T-helper 17 cell (primary cell): Measurements from ENCODE around the gene PTRHD1. TPM values are rescaled to one million over a fixed set of nuclear protein-coding genes. Genes with fewer than 3 reads are reported as not detected.
"Not testable (repeated sequence)": the region's sequence is repeated elsewhere in the genome, so short reads cannot be mapped to it uniquely, and the experiment has no call there.

Experiments used
- ATAC-seq: fragments of 150-1000 bp; cut with Tn5 transposase; 2 replicates; pipeline ENCODE4 v1.10.0; 2021; ENCODE audit warnings: mild to moderate bottlenecking, moderate library complexity
- DNase-seq, 3 donors: peaks; one replicate each; pipeline versions ENCODE4 v3.0.0 to v3.0.0-alpha.2; 2020 to 2021
- H3K9me3 ChIP-seq: one replicate; pipeline ENCODE4 v1.7.0; 2013; ENCODE audit warnings: low read length, mild to moderate bottlenecking; ENCODE audit not compliant: control insufficient read depth, poor library complexity, severe bottlenecking
- H3K27ac Mint-ChIP-seq: one replicate; pipeline ENCODE4 v1.8.0; 2022; ENCODE audit warnings: mild to moderate bottlenecking, moderate library complexity, mixed read lengths
- H3K27me3 Mint-ChIP-seq: one replicate; pipeline ENCODE4 v1.8.0; 2022; ENCODE audit warnings: mixed read lengths
- H3K36me3 Mint-ChIP-seq: one replicate; pipeline ENCODE4 v1.8.0; 2022; ENCODE audit warnings: low read depth, mixed read lengths
- H3K4me1 Mint-ChIP-seq: one replicate; pipeline ENCODE4 v1.8.0; 2022; ENCODE audit warnings: mild to moderate bottlenecking, mixed read lengths
- H3K4me3 Mint-ChIP-seq: one replicate; pipeline ENCODE4 v1.8.0; 2022; ENCODE audit warnings: mild to moderate bottlenecking, moderate library complexity, mixed read lengths
- total RNA-seq, 4 donors: library from RNA in 2 of 4; stranded (reverse) in 2 of 4; gene quantifications; one replicate each; pipeline ENCODE4 v1.2.3 and lab custom pipeline; 2022 to 2026

Gene PTRHD1
- total RNA-seq, 2 donors from 2014 or later: 19.1 to 21.6 TPM

DNA sequence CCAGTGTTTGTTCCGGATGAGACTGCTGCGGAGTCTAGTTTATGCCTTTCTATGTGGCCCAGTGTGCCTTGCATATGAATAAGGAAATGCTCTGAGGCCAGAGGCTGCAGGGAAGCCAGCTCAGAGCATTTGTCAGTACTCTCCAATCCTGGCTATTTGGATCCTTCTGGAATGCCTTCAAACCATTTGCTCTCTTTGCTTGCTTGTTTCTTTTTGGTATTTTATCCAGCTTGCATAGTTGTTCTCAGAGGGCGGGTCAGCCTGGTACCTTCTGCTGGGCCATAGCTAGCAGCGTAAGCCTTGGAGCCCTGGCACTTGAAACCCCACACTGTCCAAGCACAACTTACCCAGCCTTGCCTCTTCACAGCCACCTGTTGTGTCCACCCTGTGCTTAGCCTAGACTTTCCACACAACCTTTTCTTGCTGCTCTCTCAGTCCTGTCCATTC is 20.5 kb upstream of the PTRHD1 start:
- DNase-seq (no peak), ATAC-seq (no peak)
- H3K4me3 Mint-ChIP-seq: no peak overlapping the region
- no peak overlapping the region for H3K27ac Mint-ChIP-seq
- no peaks in the 10 kb centered on the region for H3K27me3 Mint-ChIP-seq
- H3K36me3 Mint-ChIP-seq: no peaks in the 10 kb centered on the region
- H3K4me1 Mint-ChIP-seq: peaks cover 15% of the 10 kb centered on the region
- H3K9me3 ChIP-seq: no peaks in the 10 kb centered on the region

DNA sequence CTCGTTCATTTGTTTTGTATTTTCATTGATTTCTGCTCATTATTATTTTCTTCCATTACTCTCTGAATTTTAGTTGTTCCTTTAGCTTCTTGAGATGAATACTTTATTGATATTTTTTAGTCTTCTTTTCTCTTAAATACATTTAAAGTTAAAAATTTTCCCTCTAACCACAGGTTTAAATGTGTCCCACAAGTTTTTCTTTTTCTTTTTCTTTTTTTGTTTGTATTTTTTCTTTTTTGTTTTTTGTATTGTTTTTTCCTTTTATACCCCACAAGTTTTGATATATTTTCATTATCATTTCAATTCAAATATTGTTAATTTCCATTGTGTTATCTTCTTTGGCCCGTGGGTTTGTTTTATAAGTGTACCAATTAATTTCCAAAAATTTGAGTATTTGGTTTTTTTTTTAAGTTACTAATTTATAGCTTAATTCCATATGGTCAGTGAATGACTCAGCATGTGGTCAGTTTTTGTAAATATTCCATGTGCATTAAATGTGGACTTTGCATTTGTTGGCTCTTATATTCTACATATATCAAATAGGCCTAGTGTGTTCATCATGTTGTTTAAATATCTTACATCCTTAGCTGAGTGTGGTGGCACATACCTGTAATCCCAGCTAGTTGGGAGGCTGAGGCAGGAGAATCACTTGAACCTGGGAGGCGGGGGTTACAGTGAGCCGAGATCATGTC is 16.3 kb upstream of the PTRHD1 start:
- H3K36me3 Mint-ChIP-seq: no peaks in the 10 kb centered on the region

DNA sequence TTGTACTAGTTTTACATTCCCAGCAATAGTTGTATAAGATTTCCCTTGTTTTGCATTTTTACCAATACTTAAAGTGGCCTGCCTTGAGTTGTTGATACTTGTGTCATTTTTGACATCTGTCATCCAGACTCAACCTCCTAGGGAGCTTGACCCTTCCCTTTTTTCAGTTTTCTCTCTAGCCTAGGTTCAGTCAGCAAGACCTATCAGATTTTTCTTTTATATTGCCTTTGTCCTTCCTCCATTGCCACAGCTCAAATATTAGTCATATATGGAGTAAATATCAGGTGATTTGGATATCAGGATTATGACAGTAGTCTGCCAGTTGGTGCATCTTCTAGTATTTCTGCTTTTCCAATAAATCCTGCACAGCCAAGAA is 13.5 kb upstream of the PTRHD1 start:
- H3K27ac Mint-ChIP-seq: no peak overlapping the region
- ATAC-seq (no peak), DNase-seq (no peak)
- peaks cover 18% of the 10 kb centered on the region for H3K4me1 Mint-ChIP-seq
- no peaks in the 10 kb centered on the region for H3K36me3 Mint-ChIP-seq
- no peak overlapping the region for H3K4me3 Mint-ChIP-seq
- no peaks in the 10 kb centered on the region for H3K9me3 ChIP-seq
- H3K27me3 Mint-ChIP-seq: no peaks in the 10 kb centered on the region

More for the DNA sequence above, 16.3 kb upstream of the PTRHD1 start:
- Mint-ChIP-seq H3K27me3 (no peaks in the 10 kb centered on the region), H3K27ac (peak overlapping the region; percentile 86), H3K4me1 (peaks cover 26% of the 10 kb centered on the region), H3K4me3 (peak overlapping the region; percentile 43)
- ATAC-seq: no peak
- no peaks in the 10 kb centered on the region for H3K9me3 ChIP-seq
- no peak for DNase-seq

DNA sequence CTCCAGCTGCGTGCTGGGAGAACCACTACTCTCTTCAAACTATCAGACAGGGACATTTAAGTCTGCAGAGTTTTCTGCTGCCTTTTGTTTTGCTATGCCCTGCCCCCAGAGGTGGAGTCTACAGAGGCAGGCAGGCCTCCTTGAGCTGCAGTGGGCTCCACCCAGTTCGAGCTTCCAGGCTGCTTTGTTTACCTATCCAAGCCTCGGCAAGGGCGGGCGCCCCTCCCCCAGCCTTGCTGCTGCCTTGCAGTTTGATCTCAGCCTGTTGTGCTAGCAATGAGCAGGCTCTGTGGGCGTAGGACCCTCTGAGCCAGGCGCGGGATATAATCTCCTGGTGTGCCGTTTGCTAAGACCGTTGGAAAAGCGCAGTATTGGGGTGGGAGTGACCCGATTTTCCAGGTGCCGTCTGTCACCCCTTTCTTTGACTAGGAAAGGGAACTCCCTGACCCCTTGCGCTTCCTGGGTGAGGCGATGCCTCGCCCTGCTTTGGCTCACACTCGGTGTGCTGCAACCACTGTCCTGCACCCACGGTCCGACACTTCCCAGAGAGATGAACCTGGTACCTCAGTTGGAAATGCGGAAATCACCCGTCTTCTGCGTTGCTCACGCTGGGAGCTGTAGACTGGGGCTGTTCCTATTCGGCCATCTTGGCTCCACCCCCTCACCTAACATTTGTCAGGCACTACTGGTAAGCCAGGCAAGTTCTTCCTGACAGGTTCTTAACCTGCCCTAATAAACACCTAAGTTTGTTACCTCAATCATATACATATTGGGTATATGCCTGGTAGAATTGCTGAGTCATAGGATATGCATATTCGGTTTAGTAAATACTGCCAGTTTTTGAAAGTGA is 12.8 kb upstream of the PTRHD1 start:
- not testable (repeated sequence) for ATAC-seq, H3K36me3 Mint-ChIP-seq, H3K27me3 Mint-ChIP-seq, H3K27ac Mint-ChIP-seq, H3K9me3 ChIP-seq, DNase-seq, H3K4me3 Mint-ChIP-seq
- H3K4me1 Mint-ChIP-seq: peaks cover 18% of the 10 kb centered on the region

- ATAC-seq, H3K27me3 Mint-ChIP-seq, H3K9me3 ChIP-seq, H3K36me3 Mint-ChIP-seq, H3K27ac Mint-ChIP-seq, H3K4me3 Mint-ChIP-seq, DNase-seq: not testable (repeated sequence)
- H3K4me1 Mint-ChIP-seq: peaks cover 17% of the 10 kb centered on the region
These were observed 7.3 kb upstream of the PTRHD1 start for GRCh38 chr2:24800487-24800886.

DNA sequence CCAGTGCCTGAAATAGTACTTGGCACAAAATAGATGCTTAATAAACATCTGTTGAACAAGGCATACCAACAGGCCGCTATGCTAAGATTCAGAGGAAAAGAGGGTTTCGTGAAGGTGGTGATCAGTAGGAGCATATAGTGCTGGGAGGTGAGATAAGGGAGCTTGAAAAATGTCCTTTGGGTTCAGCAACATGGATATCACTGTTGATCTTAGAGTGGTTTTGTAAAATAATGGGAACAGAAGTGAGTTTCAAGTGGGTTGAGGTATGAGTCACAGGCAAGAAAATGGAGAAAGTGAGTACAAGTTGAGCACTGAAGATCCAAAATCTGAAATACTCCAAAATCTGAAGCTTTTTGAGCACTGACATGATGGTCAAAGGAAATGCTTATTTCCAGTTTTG is 4.5 kb upstream of the PTRHD1 start:
- no peaks in the 10 kb centered on the region for H3K9me3 ChIP-seq
- Mint-ChIP-seq H3K27ac (peak overlapping the region; percentile 41), H3K4me1 (peaks cover 25% of the 10 kb centered on the region), H3K27me3 (no peaks in the 10 kb centered on the region), H3K4me3 (no peak overlapping the region), H3K36me3 (peaks cover 7% of the 10 kb centered on the region)
- DNase-seq (no peak), ATAC-seq (no peak)

DNA sequence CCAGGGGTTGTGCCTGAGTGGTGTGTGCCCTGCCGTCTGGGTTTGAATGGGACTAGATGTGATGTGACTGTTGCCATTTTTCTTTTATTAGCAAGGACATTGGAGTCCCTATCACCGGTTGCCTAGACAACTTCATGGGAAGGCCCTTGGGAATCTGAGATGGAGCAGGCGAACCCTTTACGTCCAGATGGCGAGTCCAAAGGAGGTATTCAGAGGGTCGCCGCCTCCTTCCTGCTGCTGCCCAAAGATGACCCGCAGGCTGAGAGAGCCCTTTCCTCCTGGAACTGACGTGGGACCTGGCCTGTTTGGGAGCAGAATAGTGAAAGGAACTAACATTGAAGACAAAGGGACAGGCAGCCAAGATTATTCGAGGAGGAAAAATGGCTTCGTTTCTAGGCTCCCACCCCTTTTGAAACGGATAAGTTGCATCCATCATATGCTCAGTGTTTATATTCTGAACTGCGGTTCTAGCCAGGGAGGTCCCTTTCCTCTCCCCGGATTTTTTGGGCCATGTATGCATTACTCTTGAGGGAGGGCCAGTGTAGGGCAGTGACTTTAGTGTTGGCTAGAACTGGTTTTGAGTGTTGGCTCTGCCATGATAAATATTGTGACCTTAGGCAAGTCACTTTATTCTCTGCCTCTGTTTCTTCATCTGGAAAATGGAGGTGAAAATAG is 707 bp upstream of the PTRHD1 start:
- peak overlapping the region; percentile 97 for H3K27ac Mint-ChIP-seq
- peaks cover 7% of the 10 kb centered on the region for H3K36me3 Mint-ChIP-seq
- DNase-seq (no peak), ATAC-seq (no peak)
- no peaks in the 10 kb centered on the region for H3K9me3 ChIP-seq
- H3K4me3 Mint-ChIP-seq: peak overlapping the region; percentile 96
- peaks cover 25% of the 10 kb centered on the region for H3K4me1 Mint-ChIP-seq
- H3K27me3 Mint-ChIP-seq: no peaks in the 10 kb centered on the region

- Mint-ChIP-seq H3K4me1 (peaks cover 16% of the 10 kb centered on the region), H3K36me3 (peaks cover 3% of the 10 kb centered on the region), H3K4me3 (peak overlapping the region; percentile 96), H3K27ac (peak overlapping the region; percentile 97), H3K27me3 (no peaks in the 10 kb centered on the region)
- ATAC-seq (no peak), DNase-seq (no peak)
- no peaks in the 10 kb centered on the region for H3K9me3 ChIP-seq
These were observed 683 bp downstream of the PTRHD1 start for GRCh38 chr2:24792542-24792873.

GRCh38 chr2:24791452-24791851 is 1.7 kb downstream of the PTRHD1 start:
- DNase-seq (no peak), ATAC-seq (no peak)
- Mint-ChIP-seq H3K36me3 (peaks cover 3% of the 10 kb centered on the region), H3K27me3 (no peaks in the 10 kb centered on the region), H3K4me1 (peaks cover 9% of the 10 kb centered on the region), H3K4me3 (no peak overlapping the region), H3K27ac (no peak overlapping the region)
- H3K9me3 ChIP-seq: no peaks in the 10 kb centered on the region

DNA sequence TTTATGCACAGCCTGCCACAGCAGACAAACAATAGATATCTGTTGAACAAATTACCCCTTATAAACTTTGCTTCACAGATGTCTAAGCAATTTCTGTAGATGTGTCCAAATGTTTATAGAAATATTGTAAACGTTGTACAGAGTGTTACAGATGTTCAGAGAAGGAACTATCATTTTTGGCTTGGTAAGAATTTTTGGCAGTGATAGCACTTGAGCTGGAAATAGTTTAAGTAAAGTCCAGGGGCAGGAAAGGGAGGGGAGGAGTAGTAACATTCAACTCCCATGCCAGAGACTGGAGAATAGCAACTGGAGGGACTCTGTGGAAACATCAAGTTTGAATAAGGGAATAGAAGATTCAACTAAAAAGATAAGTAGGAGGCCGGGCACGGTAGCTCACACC is 4.4 kb downstream of the PTRHD1 start:
- DNase-seq (no peak), ATAC-seq (no peak)
- Mint-ChIP-seq H3K4me3 (no peak overlapping the region), H3K4me1 (peaks cover 6% of the 10 kb centered on the region), H3K27me3 (no peaks in the 10 kb centered on the region), H3K36me3 (peaks cover 3% of the 10 kb centered on the region), H3K27ac (no peak overlapping the region)
- no peaks in the 10 kb centered on the region for H3K9me3 ChIP-seq

DNA sequence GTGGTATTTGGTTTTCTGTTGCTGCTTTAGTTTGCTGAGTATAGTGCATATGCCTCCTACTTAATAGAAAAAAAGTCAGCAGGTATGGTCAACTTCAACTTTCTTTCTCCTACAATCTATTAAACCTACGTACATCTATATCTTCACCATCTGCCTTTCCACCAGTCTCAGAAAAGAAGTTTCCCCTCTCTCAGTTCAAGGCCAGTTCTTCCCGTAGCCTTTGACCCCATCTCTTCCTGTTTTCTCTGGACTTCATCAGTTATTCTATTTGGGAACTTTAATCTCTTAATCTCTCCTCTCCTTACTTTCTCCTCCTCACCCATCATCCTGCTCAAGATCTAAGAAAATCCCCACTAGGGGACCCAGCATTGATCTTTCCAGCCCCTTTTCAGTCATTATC is 5.7 kb downstream of the PTRHD1 start:
- H3K4me1 Mint-ChIP-seq: peaks cover 2% of the 10 kb centered on the region
- H3K9me3 ChIP-seq: no peaks in the 10 kb centered on the region
- ATAC-seq: no peak
- DNase-seq: no peak
- H3K36me3 Mint-ChIP-seq: peaks cover 3% of the 10 kb centered on the region
- no peak overlapping the region for H3K4me3 Mint-ChIP-seq
- peaks cover 6% of the 10 kb centered on the region for H3K27me3 Mint-ChIP-seq
- H3K27ac Mint-ChIP-seq: no peak overlapping the region

DNA sequence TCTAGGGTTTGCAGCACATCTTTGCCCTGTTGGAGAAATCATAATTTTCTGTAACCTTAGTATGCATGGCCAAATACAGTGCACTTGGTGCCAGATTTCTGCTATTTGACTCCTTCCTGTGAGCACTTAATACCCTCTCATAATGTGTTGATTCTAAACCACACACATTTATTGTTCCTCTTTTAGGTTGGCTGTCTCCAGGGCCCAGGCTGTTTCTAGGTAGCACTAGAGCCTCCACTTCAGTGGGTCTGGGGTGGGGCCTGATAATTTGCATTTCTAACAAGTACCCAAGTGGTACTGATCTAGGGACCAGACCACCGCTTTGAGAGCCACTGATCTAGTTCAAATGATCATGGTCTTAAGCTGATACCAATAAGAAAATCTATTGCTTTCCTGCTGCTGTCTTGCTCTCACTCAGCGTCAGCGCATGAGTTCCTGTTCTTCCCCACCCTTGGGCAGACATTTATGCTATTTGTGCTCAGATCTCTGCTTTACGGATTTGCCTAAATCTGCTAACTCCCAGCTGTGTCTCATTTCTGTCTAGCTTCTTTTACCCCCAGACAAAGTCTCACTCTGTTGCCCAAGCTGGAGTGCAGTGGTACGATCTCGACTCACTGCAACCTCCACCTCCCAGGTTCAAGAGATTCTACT is 7.4 kb downstream of the PTRHD1 start:
- Mint-ChIP-seq H3K27ac (no peak overlapping the region), H3K4me1 (no peaks in the 10 kb centered on the region), H3K36me3 (peaks cover 3% of the 10 kb centered on the region), H3K27me3 (peaks cover 8% of the 10 kb centered on the region), H3K4me3 (no peak overlapping the region)
- DNase-seq (no peak), ATAC-seq (peak; percentile 80)
- no peaks in the 10 kb centered on the region for H3K9me3 ChIP-seq

DNA sequence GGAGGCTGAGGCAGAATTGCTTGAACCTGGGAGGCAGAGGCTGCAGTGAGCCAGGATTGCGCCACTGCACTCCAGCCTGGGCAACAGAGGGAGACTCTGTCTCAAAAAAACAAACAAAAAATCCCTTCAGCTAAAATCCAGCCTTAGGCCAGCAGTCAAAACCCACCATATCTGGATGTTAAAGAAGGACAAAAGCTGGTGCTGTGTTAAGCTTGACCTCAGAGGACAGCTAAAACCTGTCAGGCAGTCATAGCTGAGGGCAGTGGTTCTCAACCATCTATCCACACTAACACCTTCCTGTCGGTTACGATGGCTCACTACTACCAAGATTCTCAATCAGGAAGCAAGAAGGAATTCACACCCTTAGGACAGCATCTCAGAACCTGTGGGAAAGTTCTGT is 9.6 kb downstream of the PTRHD1 start:
- ATAC-seq: no peak
- Mint-ChIP-seq H3K27ac (no peak overlapping the region), H3K27me3 (peaks cover 8% of the 10 kb centered on the region), H3K36me3 (peaks cover 3% of the 10 kb centered on the region), H3K4me1 (no peaks in the 10 kb centered on the region), H3K4me3 (no peak overlapping the region)
- H3K9me3 ChIP-seq: no peaks in the 10 kb centered on the region
- no peak for DNase-seq
